Left lobe of liver (tissue), 2 donors: ENCODE data around the gene HOXA4. TPM values are rescaled to one million over a fixed set of nuclear protein-coding genes. Genes with fewer than 3 reads are reported as not detected.

ENCODE experiments used
- ATAC-seq: fragments of 200-7000 bp; cut with Tn5 transposase; one replicate; pipeline ENCODE4 v1.9.1; 2020; ENCODE audit warnings: mild to moderate bottlenecking, moderate library complexity
- DNase-seq: peaks from one replicate; pipeline ENCODE4 v3.0.0-alpha.2; 2020; ENCODE audit warnings: low spot score
- total RNA-seq: library from RNA; stranded (reverse); gene quantifications from one replicate; pipeline ENCODE4 v1.2.1, GENCODE V29; 2021
- donor health status: DM: no; HTN: no; CAD: no; lungs with moderate emphysema.
- donor health status: DM: no; HTN: yes; CAD: no.

Gene HOXA4
- total RNA-seq, 1 donor from 2014 or later = 0.43 TPM

DNA sequence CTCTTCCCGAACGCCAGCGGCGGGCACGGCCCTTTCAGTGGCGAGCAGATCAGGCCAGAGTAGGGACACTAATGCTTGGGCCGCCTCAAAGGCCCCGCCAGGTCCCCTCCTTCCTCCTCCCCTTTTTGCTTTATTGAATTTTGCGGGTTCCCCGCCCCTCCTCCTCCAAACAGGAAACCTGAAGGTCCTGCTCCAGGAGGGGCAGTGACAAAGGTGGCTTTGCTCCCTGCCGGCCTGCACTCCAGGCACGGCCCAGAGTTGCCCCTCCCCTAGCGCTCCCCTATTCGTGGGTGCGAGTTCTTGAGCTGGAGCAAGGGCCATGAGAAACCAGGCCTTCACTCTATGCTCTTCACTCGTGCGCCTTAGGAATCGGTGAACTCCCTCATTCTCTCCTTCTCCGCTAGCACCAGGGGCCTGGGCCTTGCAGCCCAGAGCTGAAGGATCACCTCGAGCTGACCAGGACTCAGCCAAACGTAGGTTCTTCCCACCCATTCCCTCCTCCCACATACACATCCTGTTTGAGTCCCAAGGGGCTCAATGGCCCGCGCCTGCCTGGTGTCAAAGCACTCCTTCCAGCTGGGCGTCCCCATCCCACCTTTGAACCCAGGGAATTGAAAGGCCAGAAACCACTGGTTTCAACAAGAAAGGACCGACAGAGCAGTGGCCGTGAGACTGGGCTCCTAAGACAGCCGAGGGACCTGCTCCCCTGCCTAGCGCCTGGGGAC is 17.6 kb upstream of the HOXA4 start:
- DNase-seq (peak; percentile 33), ATAC-seq (no peak)

GRCh38 chr7:27147199-27148030 is 16.9 kb upstream of the HOXA4 start, which contains the start of gene HOXA6:
TSS of gene HOXA6 (minus strand) at chr7:27147774. CDS start at chr7:27147749, 25 bp downstream.
- DNase-seq (peak; percentile 43), ATAC-seq (no peak)

GRCh38 chr7:27146491-27147198 is 16.1 kb upstream of the HOXA4 start:
- ATAC-seq (no peak), DNase-seq (peak; percentile 11)

- no peak for ATAC-seq
These were observed 15.4 kb upstream of the HOXA4 start for GRCh38 chr7:27145914-27146412.

GRCh38 chr7:27145165-27145913 is 14.8 kb upstream of the HOXA4 start:
- DNase-seq (peak; percentile 32), ATAC-seq (no peak)

More at GRCh38 chr7:27145914-27146412, 15.4 kb upstream of the HOXA4 start:
- no peak for DNase-seq

- DNase-seq (peak; percentile 38), ATAC-seq (no peak)
These were observed 14.2 kb upstream of the HOXA4 start for GRCh38 chr7:27144781-27145164.

DNA sequence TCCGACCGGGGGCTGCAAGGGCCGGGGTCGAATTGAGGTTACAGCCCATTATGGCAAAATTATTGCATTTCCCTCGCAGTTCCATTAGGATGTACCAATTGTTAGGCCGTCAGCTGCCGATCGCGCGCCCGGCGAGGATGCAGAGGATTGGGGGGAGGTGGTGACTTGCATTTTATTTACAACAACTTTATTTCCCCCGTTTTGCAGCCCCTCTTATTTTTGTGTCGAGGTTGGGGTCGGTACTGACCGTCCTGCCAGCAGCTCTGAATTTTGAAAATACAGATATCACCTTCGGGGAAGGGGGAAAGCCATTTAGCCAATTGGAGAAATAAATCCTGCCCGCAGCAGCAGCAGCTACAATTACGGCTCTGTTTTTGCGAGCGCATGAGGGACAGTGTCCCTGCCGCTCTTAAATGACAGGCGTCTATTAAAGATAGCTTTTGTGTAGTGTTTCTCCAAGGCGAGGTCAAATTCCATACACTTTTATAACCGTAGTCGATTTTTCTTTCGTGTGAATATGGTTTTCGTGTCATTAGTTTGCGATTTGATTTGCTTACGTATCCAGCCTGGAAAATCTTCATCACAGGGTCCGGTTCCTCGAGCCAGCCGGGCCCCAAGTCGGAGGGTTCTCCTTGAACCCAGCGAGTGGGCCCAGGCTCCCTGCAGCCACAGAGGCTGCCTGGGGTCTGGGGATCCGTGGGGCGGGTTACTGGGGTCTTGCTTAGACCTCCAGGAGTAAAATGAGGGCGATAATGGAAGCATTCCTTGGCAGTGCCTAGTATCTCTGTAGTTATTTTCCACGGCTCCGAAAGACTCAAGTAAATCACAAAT is 13.6 kb upstream of the HOXA4 start:
- ATAC-seq = no peak

DNA sequence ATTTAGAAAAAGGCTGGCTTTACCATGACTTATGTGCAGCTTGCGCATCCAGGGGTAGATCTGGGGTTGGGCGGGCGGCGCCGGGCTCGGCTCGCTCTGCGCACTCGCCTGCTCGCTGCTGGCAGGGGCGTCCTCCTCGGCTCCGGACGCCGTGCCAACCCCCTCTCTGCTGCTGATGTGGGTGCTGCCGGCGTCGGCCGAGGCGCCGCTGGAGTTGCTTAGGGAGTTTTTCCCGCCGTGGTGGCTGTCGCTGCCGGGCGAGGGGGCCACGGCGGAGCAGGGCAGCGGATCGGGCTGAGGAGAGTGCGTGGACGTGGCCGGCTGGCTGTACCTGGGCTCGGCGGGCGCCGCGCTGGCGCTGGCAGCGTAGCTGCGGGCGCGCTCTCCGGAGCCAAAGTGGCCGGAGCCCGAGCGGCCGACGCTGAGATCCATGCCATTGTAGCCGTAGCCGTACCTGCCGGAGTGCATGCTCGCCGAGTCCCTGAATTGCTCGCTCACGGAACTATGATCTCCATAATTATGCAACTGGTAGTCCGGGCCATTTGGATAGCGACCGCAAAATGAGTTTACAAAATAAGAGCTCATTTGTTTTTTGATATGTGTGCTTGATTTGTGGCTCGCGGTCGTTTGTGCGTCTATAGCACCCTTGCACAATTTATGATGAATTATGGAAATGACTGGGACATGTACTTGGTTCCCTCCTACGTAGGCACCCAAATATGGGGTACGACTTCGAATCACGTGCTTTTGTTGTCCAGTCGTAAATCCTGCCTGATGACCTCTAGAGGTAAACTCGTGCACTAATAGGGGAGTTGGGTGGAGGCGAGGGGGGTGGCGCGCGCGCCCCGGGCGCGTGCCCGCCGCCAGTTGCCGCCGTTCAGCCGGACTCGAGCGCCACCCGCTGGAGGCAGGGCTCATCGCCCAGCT is 12.7 kb upstream of the HOXA4 start, which contains the start of gene HOXA5:
Gene HOXA5 (minus strand): TSS at position 659 of the 927 bp plus-strand sequence. CDS start 74 bp downstream, at position 585.
- DNase-seq = peak; percentile 47
- ATAC-seq = peak; percentile 67

More for the DNA sequence above, 13.6 kb upstream of the HOXA4 start:
- peak; percentile 6 for DNase-seq

DNA sequence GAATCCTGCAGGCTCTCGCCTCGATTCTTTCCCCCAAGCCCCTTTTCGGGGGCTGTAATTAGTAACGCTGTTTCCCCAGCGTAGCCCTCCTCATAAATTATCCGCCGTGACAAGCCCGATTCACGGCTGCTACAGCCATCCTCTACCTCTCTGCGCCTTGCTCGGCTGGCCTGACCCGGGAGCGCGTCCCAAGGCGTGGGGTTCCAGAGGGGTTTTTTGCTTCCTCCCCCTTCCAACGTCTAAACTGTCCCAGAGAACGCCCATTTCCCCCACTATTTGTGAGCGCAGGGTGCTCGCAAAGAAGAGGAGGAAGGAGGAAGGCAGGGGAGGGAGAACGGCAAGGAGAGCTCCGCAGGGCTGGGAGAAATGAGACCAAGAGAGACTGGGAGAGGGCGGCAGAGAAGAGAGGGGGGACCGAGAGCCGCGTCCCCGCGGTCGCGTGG is 12.0 kb upstream of the HOXA4 start:
- ATAC-seq = no peak
- peak; percentile 40 for DNase-seq

DNA sequence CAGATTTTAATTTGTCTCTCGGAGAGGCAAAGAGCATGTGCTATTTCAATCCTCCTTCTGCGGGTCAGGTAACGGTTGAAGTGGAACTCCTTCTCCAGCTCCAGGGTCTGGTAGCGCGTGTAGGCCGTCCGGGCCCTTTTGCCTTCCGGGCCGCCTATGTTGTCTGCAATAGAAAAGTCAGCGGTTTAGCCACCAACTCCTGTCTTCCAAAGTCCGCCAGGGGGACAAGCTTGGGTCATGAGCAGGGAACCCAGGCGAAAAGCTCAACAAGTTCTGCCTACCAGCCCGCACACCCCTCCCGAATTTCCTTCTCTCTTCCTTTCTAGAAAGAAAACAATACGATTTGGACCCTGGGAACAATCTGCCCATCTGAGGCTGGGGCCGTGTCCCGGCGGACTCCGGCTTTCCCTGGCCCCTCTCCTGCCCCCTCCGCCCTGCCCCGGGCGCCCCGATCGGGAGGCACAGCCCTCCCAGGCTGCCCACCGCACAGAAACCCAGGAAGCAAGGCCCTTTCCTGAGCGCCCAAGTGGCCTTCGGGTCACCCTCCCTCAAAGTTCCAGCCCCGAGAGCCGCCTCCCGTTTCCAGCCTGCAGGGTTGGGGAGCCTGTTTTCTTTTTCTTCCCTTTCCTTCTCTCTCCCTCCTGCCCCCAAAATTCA is 11.5 kb upstream of the HOXA4 start:
- peak; percentile 39 for DNase-seq
- peak; percentile 23 for ATAC-seq

DNA sequence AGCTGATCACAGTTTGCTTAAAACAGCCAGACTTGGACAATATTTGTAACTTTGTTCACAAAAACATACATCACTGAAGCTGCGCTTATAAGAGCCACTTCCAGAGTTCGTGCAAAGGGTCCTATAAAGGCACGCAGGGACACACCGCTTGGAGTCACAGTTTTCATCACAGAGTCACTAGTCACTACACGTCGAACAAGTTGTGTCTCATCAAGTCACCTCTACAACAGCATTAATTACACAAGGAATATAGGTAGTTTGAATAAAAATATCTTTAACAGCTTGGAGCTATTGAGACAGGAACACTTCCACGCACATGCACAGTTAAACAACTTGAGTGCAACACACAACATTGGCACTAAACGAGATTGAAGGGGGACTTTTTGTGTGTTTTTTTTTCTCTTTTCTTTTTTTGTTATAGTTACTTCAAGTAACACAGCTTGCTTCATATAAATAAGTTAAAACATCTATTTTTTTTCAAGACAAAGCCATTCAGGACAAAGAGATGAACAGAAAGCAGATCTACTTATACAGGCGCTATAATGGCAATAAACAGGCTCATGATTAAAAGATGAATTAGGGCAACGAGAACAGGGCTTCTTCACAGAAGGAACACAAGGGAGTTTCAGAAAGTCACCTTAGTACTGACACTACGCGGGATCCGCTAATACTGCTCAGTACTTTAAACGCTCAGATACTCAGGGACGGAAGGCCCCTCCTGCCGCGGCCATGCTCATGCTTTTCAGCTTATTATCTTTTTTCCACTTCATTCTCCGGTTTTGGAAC is 10.8 kb upstream of the HOXA4 start:
- no peak for DNase-seq
- no peak for ATAC-seq

GRCh38 chr7:27140126-27140857 is 9.7 kb upstream of the HOXA4 start:
- DNase-seq (no peak), ATAC-seq (no peak)

DNA sequence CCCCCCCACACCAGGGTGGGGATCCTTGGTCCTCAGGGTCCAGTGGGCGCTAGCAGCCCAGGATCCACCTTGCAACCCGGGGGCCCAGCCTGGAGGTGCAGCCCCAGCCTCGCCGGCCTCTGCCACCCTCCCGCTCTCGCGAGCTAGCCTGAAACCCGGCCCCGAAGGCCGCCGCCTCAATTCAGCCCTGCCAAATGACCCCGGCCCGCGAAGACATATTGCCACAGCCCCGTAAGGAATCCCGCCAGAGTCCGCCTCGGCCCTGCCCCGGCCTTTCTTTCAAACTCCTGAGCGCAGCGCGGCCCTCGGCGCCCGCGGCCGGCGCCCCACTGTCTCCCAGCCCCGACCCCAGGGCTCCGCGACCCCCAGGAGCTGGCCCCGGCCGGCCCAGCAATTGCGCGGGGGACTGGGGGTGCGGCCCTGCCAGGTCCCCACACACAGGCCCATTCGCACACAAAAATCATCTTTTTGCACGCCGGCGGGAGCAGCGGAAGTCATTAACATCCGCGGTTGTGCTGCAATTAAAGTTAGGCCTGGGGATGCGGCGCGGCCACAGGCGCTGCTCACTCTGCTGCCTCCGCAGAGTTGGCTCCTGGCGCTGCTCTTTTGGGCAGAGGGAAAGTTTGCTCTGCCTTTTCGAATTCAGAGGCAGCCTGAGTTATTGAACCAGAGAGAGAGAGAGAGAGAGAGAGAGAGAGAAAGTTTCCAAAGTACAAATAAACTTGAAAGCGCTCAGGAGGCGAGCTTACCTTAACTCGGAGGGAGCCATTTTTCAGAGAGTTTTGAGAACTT is 9.0 kb upstream of the HOXA4 start:
- ATAC-seq = no peak
- peak; percentile 40 for DNase-seq

DNA sequence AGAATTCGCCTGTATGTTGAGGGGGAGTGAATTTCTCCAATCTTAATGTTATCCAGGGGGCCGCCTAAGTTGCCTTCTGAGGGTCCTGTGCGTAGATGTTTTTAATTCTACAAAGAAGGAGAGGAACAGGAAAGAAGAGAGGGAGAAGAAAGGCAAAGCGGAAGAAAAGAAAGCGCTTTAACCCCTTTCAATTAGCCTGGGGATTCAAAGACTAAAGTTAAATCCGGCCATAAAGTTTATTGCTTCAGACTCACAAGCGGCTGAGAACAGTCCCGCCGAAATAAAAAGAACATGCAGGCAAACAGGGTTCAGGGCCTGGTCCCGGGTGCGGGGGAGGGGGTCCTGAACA is 8.4 kb upstream of the HOXA4 start:
- no peak for DNase-seq
- no peak for ATAC-seq

GRCh38 chr7:27138472-27138871 is 7.9 kb upstream of the HOXA4 start:
- DNase-seq (peak; percentile 14), ATAC-seq (no peak)
